Motor neuron (in vitro differentiated cells): Measurements from ENCODE around the gene FSTL4. TPM values are rescaled to one million over a fixed set of nuclear protein-coding genes. Genes with fewer than 3 reads are reported as not detected.

ENCODE experiments used
- ATAC-seq, 8 experiments: fragments of 200-7000 bp; cut with Tn5 transposase; replicated peaks in 6 of 8; 2 replicates each; pipeline ENCODE4 v1.8.0; 2021; ENCODE audit warnings: mild to moderate bottlenecking in 8 of 8, moderate library complexity in 8 of 8
- H3K27ac ChIP-seq, 2 donors: fragments of 250-450 bp; sonication (Bioruptor Pico); 2 replicates each; pipeline ENCODE4 v1.9.0; 2021; ENCODE audit warnings: antibody characterized with exemption in 2 of 2, mild to moderate bottlenecking in 2 of 2, moderate library complexity in 1 of 2
- H3K4me1 ChIP-seq, 2 donors: fragments of 250-450 bp; sonication (Bioruptor Pico); replicated peaks in 1 of 2; 2 replicates each; pipeline ENCODE4 v1.6.1; 2021; ENCODE audit warnings: antibody characterized with exemption in 2 of 2, mild to moderate bottlenecking in 2 of 2, moderate library complexity in 1 of 2
- H3K4me3 ChIP-seq, 5 donors: fragments of 250-450 bp; sonication (Bioruptor Pico); 2 replicates each; pipeline ENCODE4 v1.9.0; 2021; ENCODE audit warnings: antibody characterized with exemption in 5 of 5, mild to moderate bottlenecking in 5 of 5, moderate library complexity in 4 of 5
- WGBS, 10 experiments: fragments of 450-650 bp; shearing (Covaris generic); methylation state at CpG; one replicate each; pipeline ENCODE4 v1.0.0; 2022; 5-methylcytosine and 5-hydroxymethylcytosine counted together
- in situ Hi-C, 9 experiments: fragments of 400-800 bp; cut with MboI; loops; one replicate each; pipeline ENCODE4 v1.15.0; 2021; ENCODE audit warnings: low sequenced_read_pairs in 9 of 9, low pct_unique_long_range_greater_than_20kb in 2 of 9; ENCODE audit not compliant: unreplicated experiment in 9 of 9
- total RNA-seq, 8 experiments: library from RNA; unstranded; fragments of 300-600 nt; gene quantifications; 2 replicates each; pipeline versions ENCODE4 v1.2.3 to v1.2.4, GENCODE V29; 2022

The FSTL4 gene
- total RNA-seq, 8 experiments from 2014 or later, result 0.13 to 5.5 (median 1.9) TPM

GRCh38 chr5:133341296-133341695, 271.0 kb downstream of the FSTL4 start:
- WGBS, 10 experiments, result 31 to 100% (median 76%) methylated on average over 1 to 5 of the region's 6 CpGs; no CpG with 5 or more reads in 5 of the 10 experiments

GRCh38 chr5:133340822-133341221, 271.5 kb downstream of the FSTL4 start:
- no peak overlapping the region for H3K4me3 ChIP-seq
- 39 to 100% (median 65%) methylated on average over 1 to 6 of the region's 8 CpGs; no CpG with 5 or more reads in 3 of the 10 experiments for WGBS, 10 experiments
- peaks cover 0 to 2% of the 10 kb centered on the region in 2 donors for H3K4me1 ChIP-seq
- ATAC-seq, result no peak
- in situ Hi-C loops, result no loop called here
- no peak overlapping the region for H3K27ac ChIP-seq

More at GRCh38 chr5:133341296-133341695, 271.0 kb downstream of the FSTL4 start:
- in situ Hi-C loops, result no loop called here
- no peak overlapping the region for H3K4me3 ChIP-seq
- no peak overlapping the region for H3K27ac ChIP-seq
- H3K4me1 ChIP-seq, result peaks cover 0 to 2% of the 10 kb centered on the region in 2 donors
- no peak for ATAC-seq

GRCh38 chr5:133340002-133340755, 272.2 kb downstream of the FSTL4 start:
- ATAC-seq, result no peak
- Histone ChIP-seq H3K27ac (no peak overlapping the region), H3K4me1 (peaks cover 0 to 2% of the 10 kb centered on the region in 2 donors), H3K4me3 (no peak overlapping the region)
- 41 to 100% (median 65%) methylated on average over 1 to 3 of the region's 6 CpGs; no CpG with 5 or more reads in 3 of the 10 experiments for WGBS, 10 experiments
- in situ Hi-C loops, result no loop called here

GRCh38 chr5:133338504-133339355, 273.6 kb downstream of the FSTL4 start:
- in situ Hi-C loops, result no loop called here
- Histone ChIP-seq H3K4me3 (no peak overlapping the region), H3K27ac (no peak overlapping the region), H3K4me1 (peaks cover 0 to 2% of the 10 kb centered on the region in 2 donors)
- WGBS, 10 experiments, result 32 to 100% (median 87%) methylated on average over 1 to 5 of the region's 15 CpGs; no CpG with 5 or more reads in 4 of the 10 experiments
- peak in 1 of 8 experiments; percentile 49 for ATAC-seq

- no peak overlapping the region for H3K27ac ChIP-seq
- WGBS, 10 experiments, result 63 to 100% (median 88%) methylated on average over 1 to 7 of the region's 9 CpGs; no CpG with 5 or more reads in 4 of the 10 experiments
- H3K4me3 ChIP-seq, result no peak overlapping the region
- ATAC-seq, result no peak
- in situ Hi-C loops, result no loop called here
- H3K4me1 ChIP-seq, result peaks cover 0 to 2% of the 10 kb centered on the region in 2 donors
Measured at GRCh38 chr5:133337795-133338445, 274.4 kb downstream of the FSTL4 start.

GRCh38 chr5:133336969-133337410, 275.4 kb downstream of the FSTL4 start:
- in situ Hi-C loops, result no loop called here

GRCh38 chr5:133336121-133336968, 276.0 kb downstream of the FSTL4 start:
- H3K27ac ChIP-seq, result no peak overlapping the region
- ATAC-seq, result peak in 6 of 8 experiments; percentile 35 to 92 (median 54)
- peaks cover 0 to 7% of the 10 kb centered on the region in 2 donors for H3K4me1 ChIP-seq
- H3K4me3 ChIP-seq, result no peak overlapping the region
- in situ Hi-C loops, result no loop called here
- WGBS, 10 experiments, result 80 to 88% (median 83%) methylated on average over 1 to 3 of the region's 12 CpGs; no CpG with 5 or more reads in 6 of the 10 experiments

More at GRCh38 chr5:133336969-133337410, 275.4 kb downstream of the FSTL4 start:
- WGBS, 10 experiments, result 17 to 100% (median 84%) methylated on average over 1 to 11 of the region's 12 CpGs; no CpG with 5 or more reads in 3 of the 10 experiments
- peaks cover 0 to 7% of the 10 kb centered on the region in 2 donors for H3K4me1 ChIP-seq
- no peak for ATAC-seq
- no peak overlapping the region for H3K27ac ChIP-seq
- no peak overlapping the region for H3K4me3 ChIP-seq

GRCh38 chr5:133334796-133335639, 277.3 kb downstream of the FSTL4 start:
- H3K4me1 ChIP-seq, result peaks cover 0 to 7% of the 10 kb centered on the region in 2 donors
- in situ Hi-C loops, result no loop called here
- H3K4me3 ChIP-seq, result no peak overlapping the region
- H3K27ac ChIP-seq, result no peak overlapping the region
- WGBS, 10 experiments, result 43 to 100% (median 88%) methylated on average over 1 to 8 of the region's 14 CpGs; no CpG with 5 or more reads in 5 of the 10 experiments
- ATAC-seq, result no peak

- Histone ChIP-seq H3K4me1 (peaks cover 0 to 7% of the 10 kb centered on the region in 2 donors), H3K4me3 (no peak overlapping the region), H3K27ac (no peak overlapping the region)
- in situ Hi-C loops, result no loop called here
- WGBS, 10 experiments, result 5 to 100% (median 40%) methylated on average over 1 to 7 of the region's 11 CpGs; no CpG with 5 or more reads in 1 of the 10 experiments
- ATAC-seq, result peak in 2 of 8 experiments; percentile 35 to 45
Measured at GRCh38 chr5:133333326-133334150, 278.8 kb downstream of the FSTL4 start.

- no peak for ATAC-seq
- WGBS, 10 experiments, result 13 to 90% (median 55%) methylated on average over 1 to 3 of the region's 5 CpGs; no CpG with 5 or more reads in 2 of the 10 experiments
- Histone ChIP-seq H3K4me1 (peaks cover 5 to 9% of the 10 kb centered on the region in 2 donors), H3K27ac (no peak overlapping the region), H3K4me3 (no peak overlapping the region)
- in situ Hi-C loops, result no loop called here
Measured at GRCh38 chr5:133332439-133333024, 279.8 kb downstream of the FSTL4 start.
